HG02759 (cell line): ENCODE data around the gene PRR33.
"Not testable (repeated sequence)": the region's sequence is repeated elsewhere in the genome, so short reads cannot be mapped to it uniquely, and the experiment has no call there.

ENCODE experiments used
- ATAC-seq: cut with Tn5 transposase; IDR thresholded peaks from one replicate; pipeline ENCODE4 v1.9.1; 2021; ENCODE audit warnings: mild to moderate bottlenecking, moderate library complexity; ENCODE audit not compliant: unreplicated experiment

Gene PRR33

DNA sequence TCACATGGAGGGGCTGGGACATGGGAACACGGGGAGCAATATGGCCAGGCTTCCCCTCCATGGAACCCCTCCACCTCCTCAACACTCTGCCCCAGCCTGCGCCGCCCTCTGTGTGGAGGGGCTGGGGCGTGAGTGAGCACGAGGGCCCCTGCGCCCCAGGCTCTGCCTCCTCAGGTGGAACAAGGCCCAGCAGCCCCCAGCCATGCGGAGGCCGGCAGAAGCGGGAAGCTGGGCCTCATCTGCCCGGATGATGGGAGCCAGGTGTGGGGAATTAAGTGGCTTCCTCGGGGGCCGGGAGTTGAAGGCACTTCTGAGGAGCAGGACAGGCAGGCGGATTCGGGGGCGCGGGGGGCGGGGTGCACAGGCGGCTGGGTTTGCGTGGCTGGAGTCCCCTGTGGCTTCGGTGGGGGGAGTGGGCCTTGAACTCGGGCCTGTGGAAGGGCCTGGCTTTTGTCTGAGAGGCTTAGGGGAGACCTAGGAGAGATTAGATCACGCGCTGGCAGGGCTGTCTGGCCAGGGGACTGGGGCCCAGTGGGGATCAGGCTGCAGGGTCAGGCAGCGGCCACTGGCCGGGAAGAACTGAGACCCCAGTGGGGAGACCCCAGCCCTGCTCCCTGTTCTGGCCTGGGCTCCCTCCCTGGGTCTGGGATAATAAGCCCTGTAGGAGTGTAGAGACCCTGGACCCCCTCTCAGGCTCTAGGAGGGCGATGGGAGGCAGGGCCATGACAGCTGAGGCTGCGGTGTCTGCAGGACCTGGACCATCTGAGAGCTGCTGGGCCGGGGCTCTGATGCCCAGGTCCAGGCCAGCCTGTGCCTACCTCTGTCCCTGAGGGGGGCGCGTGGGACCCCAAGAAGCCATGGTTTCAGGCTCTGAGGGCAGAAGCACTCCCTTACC lies 13.3 kb downstream of the PRR33 start:
- ATAC-seq = no peak

DNA sequence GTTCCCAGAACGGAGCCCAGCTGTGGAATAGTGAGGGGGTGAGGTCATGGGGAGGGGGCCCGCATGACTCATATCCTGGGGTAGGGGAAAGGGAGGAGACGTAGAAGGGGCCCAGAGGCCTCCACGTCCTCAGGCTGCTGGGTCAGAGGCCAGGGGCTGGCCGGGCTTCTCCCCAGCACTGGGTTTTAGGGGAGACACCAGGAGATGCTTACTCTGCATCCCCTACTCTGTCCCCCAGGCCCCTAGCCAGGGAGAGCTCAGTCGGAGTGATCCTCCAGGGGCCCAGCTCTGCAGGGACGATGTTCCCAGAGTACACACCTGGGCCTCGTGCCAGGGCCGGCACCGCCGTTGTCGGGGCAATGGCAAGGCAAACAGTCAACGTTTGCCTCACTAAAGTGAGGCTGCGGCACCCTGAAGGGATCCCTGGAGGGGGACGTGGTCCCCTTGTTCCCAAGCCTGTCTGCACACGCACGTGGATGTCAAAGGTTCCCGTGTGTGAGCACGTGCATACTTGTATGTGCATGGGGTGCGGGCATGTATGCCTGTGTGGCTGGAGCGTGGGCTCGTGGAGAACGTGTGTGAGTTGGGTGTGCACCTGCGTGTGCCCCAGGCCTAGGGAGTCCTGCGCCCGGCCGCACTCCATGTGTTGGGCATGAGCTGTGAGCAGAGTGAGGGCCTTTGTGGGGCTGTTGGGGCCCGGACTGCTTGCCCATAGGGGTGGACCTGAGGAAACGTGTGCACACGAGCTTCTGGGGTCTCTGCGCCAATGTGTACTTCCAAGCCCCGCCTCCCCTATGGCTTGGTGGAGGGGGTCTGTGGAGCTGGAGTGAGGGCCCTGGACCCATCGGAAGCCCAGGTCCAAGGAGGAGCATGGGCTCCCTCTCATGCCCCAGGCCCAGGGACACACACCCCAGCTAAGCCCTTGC lies 14.2 kb downstream of the PRR33 start:
- no peak for ATAC-seq

DNA sequence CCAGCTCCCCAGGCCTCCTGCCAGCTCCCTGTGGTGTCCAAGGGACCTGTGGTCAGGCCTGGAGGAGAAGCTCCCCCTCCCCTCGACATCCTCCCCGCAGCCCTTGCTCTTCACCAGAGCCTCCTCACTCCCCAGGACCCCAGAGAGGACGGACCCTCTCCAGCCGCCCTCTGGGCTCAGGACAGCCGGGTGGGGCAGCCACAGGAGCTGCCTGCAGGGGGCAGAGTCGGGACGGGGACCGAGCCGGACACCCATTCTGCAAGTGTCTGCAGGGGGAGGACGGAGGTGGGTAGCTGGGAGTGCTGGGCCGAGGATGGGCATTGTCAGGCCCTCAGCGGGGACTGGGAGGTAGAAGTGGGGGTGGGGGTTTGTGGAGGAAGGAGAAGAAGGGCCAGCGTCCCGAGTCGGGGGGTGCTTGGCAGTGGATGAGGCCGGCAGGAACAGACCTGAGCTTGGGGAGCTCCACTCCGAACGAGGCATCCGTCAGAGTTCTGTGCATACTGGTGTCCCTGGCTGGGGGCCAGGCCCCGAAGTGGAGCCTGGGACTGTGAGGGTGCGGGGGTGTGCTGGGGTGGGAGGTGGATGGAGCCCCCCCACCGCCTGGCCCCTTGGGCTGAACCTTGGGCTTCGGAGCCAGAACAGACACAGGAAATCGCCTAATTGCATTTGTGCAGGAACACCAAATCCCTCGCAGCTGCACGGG lies 15.2 kb downstream of the PRR33 start:
- ATAC-seq = no peak

DNA sequence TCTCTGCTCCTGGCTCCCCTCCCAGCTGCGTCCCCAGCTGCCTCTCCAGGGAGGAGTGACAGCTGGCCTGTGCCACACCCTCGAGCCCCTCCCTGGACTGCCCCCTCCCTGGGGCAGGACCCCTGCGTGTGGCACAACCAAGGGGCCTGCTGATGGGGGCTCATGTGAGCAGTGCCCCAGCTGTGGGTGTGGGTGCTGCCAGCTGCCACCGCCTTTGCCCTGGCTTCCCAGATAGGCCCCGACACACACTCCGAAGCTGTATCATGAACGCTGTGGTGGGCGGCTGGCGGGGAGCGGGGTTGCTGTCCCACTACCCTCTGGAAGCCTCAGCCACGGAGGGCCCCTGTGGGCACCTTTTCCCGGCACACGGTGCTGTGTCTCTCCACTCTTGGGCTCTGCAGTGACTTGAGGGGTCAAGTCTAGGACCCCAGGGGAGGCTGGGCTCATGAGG lies 15.8 kb downstream of the PRR33 start:
- ATAC-seq = not testable (repeated sequence)

DNA sequence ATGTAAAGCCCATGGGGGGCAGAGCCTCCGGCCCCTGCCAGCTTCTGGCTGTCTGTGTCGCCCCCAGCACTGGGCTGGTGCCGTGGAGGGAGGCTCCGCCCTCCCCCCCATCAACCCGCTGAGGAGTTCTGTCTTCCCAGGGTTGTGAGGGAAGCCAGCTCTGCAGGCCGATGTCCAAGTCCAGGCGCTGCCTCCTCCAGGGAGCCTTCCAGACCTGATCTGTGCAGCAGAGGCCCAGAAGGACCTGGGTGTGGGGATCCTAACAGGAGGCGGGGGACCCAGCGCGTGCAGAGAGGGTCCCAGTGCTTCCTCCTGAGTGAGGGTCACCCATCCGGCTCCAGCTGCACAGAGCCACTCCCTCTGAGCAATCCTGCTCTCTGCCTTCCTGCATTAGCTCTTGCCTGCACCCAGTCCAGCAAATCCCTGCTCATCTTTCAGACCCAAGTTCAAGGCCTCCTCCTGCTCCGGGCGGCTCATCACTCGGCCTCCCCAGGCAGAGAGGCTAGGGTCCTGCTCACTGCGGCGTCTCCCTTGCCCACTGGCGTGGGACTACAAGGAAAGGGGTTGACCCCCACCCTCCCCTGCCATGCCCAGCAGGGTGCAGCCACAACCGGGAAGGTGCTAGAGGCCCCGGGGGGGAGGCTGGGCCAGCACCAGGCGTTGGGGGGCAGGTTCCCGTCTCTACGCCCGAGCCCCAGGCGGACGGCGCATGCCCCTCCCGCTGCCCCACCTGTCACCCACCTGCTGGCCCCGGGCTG lies 16.4 kb downstream of the PRR33 start:
- ATAC-seq = no peak

DNA sequence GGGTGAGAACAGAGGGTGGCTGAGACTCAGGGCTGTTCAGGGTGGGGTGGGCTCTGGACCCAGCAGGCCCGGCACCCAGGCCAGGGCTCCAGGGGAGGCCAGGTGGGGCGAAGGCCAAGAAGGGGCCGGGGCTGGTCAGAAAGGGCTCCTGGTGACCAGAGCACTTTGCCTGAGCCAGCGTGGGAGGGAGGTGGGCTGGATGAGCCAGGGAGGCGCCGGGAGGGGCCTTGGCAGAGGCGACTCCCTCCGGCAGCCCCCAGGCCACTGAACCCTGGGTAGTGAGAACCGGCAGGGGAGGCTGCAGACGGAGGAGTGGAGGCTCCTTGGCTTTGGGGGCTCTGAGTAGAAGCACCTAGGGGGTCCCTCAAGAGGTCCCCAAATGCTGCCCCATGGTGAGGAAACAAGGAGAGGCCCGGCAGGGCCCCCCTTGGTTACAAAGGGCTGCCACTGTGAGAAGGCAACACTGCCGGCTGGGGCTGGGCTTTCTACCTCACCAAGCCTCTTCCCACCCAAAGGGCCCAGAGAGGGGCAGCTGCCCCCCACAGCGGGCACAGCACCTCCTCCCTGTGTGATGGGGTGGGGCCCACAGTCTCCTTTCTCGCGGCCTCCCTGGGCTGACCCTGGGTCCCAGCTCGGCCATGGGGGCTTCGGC lies 17.1 kb downstream of the PRR33 start:
- not testable (repeated sequence) for ATAC-seq

DNA sequence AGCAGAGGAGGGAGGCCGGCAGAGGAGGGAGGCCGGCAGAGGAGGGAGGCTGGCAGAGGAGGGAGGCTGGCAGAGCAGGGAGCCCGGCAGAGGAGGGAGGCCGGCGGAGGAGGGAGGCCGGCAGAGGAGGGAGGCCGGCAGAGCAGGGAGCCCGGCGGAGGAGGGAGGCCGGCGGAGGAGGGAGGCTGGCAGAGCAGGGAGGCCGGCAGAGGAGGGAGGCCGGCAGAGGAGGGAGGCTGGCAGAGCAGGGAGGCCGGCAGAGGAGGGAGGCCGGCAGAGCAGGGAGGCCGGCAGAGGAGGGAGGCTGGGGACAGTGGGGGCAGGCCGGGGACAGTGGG lies 17.9 kb downstream of the PRR33 start:
- ATAC-seq = not testable (repeated sequence)

DNA sequence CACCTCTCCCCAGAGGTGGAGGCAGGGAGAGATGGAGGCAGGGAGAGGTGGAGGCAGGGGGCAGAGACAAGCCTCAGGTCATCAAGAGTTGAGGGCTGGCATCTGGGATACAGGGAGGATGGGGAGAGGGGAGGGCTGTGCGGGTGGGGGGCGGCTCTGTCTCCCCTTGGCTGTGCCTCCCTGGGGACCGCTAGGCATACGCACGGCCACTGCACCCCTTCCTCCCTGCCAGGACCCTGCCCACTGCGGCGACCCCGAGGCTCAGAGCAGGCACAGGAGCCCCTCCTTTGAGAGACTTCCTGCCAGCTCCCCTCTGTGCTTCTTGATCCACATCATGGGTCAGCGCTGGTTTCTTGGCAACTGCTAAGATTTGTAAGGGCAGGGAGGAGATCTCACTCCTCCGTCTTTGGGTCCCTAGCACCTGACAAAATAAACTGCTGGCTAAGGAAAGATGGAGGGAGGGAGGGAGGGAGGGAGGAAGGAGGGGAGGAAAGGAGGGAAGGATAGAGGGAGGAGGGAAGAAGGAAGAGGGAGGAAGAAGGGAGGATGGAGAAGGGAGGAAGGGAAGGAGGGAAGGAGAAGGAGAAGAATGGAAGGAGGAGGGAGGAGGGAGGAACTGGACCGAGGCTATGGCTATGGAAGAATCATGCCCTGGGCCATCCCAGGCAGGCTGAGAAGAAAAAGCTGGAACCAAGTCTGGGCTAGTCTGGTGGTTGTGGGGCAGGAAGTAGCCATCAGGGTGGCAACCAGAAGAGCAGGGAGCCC lies 18.5 kb downstream of the PRR33 start:
- no peak for ATAC-seq

DNA sequence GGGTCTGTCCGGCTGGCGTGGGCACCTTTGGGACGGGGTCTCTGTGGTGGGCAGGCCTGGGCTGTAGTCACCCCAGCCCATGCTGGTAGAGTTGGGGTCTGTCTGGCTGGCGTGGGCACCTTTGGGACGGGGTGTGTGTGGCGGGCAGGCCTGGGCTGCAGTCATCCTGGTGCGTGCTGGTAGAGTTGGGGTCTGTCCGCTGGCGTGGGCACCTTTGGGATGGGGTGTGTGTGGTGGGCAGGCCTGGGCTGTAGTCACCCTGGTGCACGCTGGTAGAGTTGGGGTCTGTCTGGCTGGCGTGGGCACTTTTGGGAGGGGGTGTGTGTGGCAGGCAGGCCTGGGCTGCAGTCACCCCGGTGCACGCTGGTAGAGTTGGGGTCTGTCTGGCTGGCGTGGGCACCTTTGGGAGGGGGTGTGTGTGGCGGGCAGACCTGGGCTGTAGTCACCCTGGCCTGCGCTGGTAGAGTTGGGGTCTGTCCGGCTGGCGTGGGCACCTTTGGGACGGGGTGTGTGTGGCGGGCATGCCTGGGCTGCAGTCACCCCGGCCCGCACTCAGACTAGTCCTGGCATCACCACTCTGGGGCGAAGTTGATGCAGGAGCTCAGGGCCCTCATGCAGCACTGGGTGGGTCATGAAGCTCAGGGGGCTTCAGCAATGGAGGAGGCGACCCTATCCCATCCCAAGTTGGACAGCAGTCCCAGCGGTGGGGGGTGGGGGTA lies 19.3 kb downstream of the PRR33 start:
- ATAC-seq = no peak

DNA sequence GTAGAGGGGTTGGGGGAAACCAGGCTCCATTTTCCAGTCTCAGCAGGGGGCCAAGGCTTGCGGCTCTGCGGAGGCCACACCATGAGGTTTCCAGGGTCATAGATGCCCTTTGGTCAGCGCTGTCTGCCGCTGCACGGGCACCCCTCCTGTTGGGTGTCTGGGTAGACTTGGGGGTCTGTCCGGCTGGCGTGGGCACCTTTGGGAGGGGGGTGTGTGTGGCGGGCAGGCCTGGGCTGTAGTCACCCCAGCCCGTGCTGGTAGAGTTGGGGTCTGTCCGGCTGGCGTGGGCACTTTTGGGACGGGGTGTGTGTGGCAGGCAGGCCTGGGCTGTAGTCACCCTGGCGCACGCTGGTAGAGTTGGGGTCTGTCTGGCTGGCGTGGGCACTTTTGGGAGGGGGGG lies 20.2 kb downstream of the PRR33 start:
- ATAC-seq = no peak

DNA sequence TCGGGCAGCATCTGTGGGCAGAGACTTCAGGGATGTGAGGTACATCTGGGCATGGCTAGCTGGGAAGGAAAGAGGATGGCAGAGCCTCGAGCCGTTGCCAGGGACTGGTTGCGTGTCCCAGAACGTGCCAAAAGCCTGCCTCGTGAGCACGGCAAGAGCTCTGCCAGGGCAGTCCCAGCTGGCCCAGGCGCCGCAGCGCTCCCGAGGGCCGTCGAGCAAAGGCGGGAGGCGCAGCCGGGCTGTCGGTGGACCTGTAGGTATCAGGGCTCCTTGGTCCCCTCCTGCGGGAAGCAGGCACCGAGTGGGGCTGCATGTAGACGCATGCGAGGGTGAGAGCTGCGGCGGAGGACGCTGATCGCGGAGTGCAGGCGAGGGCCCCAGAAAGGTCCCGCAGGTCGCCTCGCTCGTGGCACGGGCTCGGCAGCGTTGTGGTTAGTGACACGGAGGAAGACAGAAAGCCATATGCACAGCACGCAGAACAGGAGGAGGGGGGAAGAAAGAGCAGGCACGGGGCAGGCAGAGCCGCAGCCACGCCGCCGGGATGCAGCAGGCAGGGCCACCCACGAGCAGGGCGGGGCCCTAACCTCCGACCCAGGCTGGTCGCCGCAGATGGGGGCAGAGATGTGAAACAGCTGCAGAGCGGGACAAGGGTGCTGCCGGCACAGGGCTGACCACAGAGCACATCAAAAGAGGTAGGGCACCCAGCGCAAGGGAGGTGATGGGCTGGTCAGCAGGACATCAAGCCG lies 20.8 kb downstream of the PRR33 start:
- ATAC-seq = no peak

DNA sequence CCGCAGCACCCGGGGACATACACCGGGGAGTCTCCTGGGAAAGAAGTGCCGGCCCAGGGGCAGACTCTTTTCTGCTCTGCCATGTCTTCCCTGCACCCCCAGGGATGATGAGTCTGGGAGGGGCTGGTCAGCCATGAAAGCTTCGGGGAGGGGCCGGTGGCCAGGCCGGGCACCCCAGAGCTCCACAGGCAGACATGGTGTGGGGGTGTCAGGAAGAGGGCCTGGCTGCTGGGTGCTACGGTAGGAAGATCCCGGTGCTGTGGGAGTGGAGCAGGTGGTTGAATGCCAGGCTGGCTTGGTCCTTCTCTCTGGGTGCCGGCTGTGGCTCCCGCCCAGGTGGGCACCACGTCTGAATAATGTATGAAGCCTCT lies 21.4 kb downstream of the PRR33 start:
- no peak for ATAC-seq

DNA sequence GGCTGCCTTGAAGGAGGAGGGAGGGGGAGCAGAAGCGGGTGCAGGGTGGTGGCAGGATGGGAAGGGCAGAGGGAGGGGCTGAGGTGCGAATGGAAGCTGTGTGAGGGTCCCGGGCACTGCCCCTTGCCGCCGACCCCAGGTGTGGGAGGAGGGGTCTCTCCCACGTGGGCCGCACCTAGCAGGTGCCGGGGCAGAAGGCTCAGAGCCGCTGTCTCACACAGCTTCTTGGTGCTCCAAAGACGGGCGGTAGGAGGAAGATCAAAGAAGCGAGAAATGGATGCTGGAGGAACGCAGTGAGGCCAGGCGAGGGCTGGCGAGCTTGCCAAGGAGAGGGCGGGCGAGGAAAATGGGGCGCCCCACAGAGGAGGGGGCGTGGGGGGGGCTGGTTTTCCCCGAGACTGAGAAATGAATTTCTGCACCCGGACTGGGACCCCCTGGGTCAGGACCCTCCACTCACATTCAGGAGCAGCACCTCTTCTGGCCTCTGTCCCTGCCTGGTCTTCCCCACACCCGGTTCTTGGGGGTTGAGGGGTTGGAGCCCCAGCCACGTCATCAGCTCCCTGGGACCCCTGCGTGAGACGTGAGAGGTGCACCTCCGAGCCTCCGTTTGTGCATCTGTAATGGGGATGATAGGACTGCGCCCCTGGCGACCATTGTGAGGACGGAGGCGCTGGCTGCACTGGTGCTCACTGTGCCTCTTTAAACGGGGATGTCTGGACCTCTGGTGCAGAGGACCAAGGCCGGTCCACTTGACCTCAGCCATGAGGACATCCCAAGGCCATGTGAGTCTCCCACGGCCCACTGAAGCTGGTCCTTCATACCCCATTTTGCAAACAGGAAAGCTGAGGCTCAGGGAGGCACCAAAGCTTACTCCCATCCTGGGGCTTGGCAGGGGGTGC lies 22.0 kb downstream of the PRR33 start:
- ATAC-seq = no peak

DNA sequence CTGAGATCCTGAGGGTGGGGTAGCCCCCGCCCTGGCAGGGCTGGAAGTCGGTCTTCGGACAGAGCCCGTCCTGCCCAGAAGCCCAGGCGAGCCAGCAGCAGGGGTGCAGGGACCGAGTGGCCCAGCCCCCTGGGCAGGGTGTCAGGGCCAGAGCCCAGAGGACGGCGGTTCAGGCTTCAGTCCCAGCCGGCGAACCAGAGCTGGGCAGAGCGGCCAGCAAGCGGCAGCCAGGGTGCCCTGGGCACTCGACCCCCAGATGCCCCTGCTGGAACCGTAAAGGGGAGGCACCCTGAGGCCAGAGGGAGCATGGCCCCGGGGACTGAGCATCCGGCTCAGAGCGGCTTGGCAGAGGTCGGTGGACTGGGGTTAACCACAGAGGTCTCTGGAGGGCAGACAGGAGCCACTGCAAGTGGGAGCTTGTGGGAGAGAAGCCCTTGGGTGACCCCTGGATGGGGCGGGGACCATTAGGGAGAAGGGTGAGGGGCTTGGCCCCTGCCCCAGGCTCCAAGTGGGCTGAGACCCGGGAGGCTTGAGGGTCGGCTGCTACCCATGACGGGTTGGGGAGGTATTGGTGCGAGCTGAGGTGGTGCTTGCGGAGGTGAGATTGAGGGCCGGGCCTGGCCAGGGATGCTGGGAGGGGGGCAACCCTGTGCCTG lies 22.9 kb downstream of the PRR33 start:
- no peak for ATAC-seq

DNA sequence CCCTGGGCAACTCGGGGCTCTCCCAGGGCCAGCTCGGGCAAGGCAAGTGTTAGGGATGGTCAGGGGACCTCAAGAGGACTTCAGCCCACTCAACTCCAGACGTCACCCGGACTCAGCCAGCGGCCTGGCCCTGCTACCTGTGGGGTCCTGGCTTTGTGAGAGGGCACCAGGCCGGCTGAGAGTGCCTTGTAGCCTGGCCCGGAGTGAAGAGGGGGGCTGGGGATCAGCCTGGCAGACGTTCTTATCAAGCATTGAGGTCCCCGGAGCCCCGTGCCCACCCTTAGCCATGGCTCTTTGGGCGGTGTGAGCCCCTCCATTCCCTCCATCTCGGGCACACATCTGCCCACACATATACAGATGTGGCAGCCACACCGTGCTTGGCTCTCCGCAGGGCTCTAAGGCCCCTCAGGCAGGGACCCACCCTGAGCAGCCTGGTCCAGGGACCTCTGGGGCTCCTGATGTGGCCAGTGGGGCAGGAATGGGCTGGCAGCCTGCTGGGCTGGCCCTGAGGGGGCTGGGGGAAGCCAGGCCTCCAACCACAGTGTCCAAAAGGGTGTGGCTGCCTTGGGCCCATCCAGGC lies 23.5 kb downstream of the PRR33 start:
- ATAC-seq = no peak

DNA sequence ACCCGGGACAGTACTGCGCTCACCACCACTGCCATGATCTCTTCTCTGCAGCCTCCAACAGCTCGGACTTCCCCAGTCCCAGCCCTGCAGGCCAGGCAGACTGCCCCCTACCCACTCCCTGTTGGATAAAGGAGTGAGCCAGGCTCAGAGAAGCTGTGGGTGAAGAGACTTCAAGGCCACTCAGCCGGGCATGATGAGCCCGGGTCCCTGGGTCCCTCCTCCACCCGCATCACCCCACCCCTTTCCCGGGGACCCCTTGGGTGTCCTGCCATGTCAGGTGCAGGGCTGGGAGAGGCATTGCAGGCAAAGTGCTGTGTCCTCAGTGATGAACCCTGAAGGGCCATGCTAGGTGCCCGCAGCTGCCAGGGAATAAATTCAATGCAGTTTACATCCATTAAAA lies 24.3 kb downstream of the PRR33 start:
- no peak for ATAC-seq
